SIG-M5 treated with dmso at 0.1 percent for 504 hours (cell line): ENCODE data around the gene RNASE9.
"Not testable (repeated sequence)": the region's sequence is repeated elsewhere in the genome, so short reads cannot be mapped to it uniquely, and the experiment has no call there.

Source experiments
- DNase-seq: peaks from one replicate; lab custom pipeline; 2025; ENCODE audit not compliant: unreplicated experiment; lab: John Stamatoyannopoulos, UW

RNASE9 gene

DNA sequence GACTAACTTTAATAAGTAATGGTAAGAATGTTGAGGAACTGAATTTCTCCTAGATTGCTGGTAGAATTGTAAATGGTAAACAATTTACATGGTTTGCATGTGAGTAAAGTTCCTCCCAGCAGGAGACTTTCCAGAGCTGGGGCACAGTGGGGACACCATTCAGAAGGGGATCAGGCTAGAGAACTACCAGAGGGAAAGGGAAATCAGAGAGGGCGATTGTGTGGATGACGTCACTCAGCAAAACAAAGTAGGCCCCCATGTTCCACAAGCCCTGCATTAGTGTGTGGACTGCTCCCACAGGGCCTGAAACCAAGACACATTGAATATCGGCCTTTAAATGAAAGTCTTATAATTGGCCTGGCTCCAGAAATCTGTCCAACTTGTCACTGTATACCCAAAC, 17.5 kb upstream of the RNASE9 start:
- no peak for DNase-seq

DNA sequence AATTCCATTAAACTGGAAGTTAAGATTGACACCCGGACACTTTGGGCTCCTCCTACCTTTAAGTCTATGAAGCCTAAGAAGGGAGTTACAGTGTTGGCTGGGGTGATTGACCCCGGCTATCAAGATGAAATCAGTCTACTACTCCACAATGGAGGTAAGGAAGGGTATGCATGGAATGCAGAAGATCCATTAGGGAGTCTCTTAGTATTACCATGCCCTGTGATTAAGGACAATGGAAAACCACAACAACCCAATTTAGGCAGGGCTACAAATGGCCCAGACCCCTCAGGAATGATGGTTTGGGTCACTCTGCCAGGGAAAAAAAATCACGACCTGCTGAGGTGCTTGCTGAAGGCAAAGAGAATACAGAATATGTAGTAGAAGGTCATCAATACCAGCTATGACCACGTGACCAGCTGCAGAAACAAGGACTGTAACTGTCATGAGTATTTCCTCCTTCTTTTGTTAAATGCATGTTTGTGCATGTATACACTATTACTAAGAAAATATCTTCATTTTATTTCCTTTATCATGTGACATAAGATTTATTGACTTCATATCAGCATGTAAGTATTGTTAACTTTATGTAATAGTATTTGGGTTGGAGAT, 11.6 kb upstream of the RNASE9 start:
- not testable (repeated sequence) for DNase-seq

DNA sequence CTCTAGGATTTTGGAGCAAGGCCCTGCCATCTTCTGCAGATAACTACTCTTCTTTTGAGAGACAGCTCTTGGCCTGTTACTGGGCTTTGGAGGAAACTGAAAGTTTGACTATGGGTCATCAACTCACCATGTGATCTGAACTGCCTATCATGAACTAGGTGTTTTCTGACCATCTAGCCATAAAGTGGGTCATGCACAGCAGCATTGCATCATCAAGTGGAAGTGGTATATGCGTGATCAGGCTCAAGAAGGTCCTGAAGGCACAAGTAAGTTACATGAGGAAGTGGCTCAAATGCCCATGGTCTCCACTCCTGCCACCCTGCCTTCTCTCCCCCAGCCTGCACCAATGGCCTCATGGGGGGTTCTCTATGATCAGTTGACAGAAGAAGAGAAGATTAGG, 9.9 kb upstream of the RNASE9 start:
- DNase-seq = not testable (repeated sequence)

DNA sequence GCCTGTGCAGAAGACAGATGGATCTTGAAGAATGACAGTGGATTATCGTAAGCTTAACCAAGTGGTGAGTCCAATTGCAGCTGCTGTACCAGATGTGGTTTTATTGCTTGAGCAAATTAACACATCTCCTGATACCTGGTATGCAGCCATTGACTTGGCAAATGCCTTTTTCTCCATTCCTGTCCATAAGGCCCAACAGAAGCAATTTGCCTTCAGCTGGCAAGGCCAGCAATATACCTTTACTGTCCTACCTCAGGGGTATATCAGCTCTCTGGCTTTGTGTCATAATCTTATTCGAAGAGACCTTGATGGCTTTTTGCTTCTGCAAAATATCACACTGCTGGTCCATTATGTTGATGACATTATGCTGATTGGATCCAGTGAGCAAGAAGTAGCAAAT, 9.0 kb upstream of the RNASE9 start:
- not testable (repeated sequence) for DNase-seq

DNA sequence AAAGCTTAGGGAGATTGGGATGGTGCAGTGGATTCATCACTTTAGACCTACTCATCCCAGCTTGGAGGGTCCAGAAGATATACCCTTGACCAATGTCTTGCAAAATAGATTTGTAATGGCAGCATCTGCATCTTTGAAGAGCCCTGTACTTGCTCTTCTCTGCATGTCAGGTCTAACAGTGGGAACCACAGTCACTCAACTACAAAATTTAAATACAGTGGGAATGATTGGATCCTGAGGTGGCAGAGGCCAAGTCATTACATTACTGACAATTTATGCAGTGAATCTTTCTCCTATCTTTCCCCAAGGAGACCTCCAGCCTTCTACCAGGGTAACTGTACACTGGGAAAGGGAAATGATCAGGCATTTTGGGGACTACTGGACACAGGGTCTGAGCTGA, 8.2 kb upstream of the RNASE9 start:
- no peak for DNase-seq

DNA sequence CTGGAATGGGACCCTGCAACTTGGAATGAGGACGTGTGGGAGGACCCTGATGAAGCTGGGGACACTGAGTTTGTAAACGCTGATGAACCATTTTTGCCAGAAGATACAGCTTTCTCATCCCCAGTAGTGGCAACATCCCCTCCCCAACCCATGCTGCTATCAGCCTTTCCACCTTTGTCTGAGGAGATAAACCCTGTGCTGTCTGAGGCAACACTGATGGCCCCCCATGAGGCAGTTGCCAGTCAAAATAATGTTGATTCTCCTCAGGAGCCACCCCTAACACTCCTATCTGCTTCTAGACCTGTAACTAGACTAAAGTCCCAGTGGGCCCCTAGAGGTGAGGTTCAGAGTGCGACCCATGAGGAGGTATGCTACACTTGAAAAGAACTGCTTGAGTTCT, 7.5 kb upstream of the RNASE9 start:
- DNase-seq = no peak

DNA sequence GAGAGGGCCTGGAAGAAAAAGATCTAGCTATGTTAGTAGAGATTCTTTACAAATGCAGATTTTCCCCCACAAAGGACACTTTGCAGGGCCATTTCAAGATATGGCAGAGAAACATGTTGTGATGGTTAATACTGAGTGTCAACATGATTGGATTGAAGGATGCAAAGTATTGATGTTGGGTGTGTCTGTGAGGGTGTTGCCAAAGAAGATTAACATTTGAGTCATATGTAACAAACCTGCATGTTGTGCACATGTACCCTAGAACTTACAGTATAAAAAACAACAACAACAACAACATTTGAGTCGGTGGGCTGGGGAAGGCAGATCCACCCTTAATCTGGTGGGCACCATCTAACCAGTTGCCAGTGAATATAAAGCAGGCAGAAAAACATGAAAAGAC, 6.4 kb upstream of the RNASE9 start:
- not testable (repeated sequence) for DNase-seq

DNA sequence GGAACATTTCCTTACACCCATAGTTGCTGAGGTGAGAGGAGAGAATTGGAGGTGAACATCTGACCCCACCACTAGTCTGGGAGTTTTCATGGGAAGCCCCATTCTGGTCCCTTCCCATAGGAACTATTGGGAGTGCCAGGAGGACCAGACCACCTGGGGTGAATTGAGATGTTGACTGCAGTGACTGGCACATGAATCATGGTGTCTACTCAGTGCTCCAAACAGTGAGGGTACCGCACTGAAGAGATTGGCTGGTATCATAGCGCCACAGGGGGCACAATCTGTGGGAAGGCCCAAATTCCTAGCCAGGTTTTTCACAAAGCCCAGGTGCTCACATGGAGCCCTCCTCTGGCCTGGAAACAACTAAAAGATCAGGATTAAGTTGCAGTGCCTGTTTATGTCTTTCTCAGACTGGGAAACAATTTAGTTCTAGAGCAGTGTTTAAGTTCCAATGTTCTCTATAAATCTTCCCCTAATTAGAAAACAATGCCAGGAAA, 3.7 kb upstream of the RNASE9 start:
- DNase-seq = no peak

DNA sequence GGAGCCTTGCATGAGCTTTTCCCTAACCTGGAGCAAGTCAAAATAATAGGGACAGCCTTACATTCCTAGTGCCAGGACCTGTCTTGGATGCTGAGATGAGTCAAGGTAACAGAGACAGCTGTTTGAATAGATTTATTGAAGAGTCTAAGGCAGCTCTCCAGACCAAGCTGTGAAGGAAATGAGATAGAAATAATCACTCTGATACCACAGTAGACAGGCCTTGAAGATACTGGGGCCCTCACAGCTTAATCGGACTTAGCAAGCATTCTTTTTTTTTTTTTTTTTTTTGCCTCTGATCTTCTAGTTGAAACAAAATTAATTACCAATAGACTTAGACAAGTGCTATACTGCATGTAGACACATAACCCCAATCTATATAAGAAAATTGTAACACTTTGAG, 3.1 kb upstream of the RNASE9 start:
- DNase-seq = no peak

DNA sequence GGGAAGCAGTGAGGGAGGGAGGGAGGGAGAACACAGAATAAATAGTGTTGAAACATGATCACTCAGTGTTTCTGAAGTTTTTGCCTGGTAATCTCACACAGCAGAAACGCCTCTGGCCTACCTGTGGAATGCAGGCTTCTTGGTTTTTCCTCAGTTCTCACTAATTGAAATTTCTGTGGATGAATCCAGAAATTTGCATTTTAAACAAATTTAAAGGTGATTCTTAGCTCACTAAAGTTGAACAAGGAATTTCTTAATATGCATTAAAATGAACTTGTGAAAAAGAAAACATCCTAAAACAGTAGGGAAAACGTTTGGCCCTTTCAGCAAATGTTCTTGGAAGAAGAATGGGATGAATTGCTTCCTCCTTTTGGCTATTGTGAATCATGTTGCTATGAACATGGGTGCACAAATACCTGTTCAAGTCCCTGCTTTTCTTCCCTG, 1.4 kb downstream of the RNASE9 start:
- DNase-seq = no peak

DNA sequence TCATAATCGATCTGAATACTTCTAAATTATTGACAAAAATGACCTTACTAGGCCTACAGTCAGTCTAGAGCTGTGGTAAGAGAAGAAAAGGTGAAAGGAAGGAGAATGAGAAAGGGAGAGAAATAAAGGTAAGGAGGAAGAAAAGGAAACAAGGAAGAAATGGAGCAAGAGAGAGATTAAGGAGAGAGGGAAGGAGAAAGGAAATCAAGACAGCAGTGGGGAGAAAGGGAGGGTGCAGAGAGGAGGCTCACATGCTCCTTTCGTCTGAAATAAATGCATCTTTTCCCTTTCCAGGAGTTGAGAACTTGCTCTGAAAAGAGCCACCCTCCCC, 3.7 kb downstream of the RNASE9 start:
- DNase-seq = no peak

DNA sequence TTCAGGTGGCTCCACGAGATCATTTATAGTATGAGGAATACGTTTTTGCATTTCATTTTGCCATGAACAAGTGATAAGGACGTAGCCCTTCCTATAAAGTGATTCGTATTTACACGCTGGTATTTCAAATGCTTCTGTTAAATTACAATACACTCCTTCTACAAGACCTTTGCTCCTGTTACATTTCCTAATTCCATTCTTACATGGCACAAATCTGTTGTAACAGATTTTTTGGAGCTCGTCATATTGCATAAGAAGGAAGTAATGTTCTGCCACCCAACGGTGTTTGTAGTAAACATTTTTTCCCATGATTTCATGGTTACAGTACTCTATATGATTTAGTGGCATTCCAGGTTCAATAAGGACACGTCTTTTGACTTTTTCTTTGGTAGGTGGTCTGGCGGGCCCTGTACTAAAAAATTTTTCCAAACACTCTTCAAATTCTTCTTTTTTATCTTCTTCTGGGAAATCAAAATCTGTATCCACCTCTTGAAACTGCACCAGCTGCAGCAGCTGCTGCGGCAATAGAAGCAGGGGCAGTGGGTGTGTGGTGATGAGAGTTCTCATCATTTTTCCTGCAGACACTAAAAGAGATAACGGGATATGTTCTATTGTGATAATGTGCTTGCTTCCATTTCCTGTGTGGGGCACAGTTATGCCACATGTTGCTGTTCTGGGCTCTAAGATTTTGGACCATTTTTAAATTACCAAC, 4.2 kb downstream of the RNASE9 start:
- peak; percentile 30 for DNase-seq

DNA sequence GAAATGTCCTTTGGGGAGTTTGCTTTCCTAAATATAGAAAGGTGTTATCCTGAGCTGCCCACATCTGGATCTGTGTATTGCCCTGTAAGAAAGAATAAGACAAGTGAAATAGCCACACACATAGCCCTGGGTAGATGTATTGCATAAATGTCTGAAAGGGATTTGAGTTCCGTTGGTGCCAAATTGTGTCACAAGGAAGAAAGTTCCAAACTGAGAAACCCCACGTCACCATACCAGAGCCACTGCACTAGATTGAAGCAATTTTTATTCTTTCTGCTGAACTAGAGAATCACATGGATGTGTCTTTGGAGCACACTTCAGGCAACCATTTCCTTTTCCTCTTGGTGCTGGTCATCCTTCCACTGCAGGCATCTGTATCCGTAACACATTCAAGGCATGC, 5.0 kb downstream of the RNASE9 start:
- no peak for DNase-seq

DNA sequence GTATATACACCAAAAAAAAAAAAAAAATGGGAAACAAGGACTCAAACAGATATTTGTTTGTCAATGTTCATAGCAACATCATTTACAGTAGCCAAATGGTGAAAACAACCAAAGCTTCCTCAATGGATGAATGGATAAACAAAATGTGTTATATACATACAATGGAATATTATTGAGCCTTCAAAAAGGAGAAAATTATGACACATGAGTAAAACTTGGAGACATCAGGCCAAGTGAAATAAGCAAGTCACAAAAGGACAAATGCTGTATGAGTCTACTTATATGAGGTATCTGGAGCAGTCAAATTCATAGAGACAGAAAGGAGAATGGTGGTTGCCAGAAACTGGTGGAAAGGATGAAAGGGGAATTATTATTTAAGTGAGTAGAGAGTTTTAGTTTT, 7.8 kb downstream of the RNASE9 start:
- no peak for DNase-seq

DNA sequence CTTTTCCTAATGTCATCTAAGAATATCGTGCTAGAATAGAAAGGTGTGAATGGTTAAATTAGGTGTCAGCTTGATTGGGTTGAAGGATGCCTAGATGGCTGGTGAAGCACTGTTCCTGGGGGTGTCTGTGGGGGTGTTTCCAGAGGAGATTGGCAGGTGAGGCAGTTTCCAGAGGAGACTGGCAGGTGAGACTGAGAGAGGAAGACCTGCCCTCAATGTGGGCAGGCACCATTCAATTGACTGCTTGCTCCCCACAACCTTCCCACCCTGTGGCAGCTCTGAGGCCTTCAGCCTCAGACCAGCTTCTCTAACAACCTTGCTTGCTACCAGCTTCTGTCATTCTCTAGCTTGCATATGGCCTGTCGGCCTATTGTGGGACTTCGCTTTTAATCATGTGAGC, 9.2 kb downstream of the RNASE9 start:
- no peak for DNase-seq

DNA sequence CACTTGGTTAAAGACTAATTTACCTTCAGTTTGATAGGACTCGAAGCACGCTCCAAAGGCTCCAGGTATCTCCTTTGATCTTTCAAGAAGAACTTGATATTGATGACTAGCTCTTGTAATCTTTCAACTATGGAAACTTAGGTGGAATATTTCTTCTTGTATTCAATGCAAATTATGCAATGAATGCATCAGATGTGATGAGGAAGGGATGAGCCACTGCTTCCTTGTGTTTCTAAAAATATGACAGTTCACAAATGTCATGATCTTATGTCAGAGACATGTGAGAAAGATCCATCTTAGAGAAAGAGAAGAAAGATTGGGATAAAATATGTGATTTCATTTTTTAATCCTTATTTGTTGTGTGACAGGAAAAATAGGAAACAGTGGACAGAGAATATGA, 9.9 kb downstream of the RNASE9 start:
- no peak for DNase-seq

DNA sequence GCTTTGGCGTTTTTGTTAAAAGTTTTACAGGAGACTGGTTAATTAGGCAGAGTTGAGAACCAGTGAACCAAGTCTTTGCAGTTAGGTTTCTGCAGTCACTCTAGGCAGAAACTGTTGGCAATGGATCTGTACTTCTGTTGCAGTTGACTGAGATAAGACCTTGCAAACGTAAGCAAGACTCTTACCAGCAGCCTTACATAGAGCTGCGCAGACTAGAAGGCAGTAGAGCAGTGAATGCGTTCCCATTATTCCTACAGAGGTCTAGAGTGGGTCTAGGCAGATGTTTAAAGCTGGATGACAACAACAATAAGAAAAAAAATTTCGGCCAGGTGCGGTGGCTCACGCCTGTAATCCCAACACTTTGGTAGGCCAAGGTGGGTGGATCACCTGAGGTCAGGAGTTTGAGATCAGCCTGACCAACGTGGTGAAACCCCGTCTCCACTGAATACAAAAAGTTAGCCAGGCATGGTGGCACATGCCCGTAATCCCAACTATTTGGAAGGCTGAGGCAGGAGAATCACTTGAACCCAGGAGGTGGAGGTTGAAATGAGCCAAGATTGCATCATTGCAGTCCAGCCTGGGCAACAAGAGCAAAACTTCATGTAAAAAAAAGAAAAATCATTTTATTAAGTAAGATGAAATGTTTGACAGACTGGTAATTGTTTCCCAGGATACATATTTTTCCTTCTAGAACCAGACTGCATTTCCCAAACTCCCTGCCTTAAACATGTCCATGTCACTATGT, 12.3 kb downstream of the RNASE9 start:
- no peak for DNase-seq

DNA sequence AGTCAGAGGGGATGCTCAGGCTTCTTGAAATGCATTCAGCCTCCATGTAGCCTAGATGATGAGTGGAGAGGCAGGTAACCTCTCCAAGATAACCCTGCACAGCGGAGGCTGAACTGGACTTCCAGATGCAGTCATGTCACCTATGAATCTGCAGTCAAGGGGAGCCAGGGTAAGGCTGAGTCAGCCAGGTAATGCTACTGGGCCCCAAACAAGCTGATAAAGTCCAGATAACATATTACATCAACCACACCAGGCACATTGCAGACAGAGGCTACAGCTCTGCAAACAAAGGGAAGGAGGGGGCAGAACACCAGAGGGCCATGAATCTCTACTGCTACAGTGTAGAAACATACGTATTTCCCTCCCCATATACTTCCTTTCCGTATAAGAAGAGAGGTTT, 14.0 kb downstream of the RNASE9 start:
- DNase-seq = no peak

DNA sequence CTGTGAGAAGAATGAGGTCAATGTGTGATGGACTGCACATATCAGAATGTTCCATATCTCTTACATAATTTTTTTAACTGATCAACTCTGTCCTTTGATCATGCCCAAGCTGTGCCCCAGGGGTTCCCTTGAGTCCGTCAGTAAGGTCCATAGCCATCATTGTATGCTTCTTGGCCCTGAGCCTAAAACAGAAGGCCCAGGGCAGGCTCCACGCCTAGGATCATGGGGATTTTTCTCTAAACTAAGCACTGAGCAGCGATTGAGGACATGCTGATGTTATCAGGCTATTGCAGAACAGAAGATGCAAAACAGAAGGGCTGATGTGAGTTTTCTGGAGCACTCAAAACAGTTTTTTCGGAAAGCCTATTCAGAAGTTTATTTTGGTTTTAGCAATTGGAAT, 20.9 kb downstream of the RNASE9 start:
- DNase-seq = no peak

DNA sequence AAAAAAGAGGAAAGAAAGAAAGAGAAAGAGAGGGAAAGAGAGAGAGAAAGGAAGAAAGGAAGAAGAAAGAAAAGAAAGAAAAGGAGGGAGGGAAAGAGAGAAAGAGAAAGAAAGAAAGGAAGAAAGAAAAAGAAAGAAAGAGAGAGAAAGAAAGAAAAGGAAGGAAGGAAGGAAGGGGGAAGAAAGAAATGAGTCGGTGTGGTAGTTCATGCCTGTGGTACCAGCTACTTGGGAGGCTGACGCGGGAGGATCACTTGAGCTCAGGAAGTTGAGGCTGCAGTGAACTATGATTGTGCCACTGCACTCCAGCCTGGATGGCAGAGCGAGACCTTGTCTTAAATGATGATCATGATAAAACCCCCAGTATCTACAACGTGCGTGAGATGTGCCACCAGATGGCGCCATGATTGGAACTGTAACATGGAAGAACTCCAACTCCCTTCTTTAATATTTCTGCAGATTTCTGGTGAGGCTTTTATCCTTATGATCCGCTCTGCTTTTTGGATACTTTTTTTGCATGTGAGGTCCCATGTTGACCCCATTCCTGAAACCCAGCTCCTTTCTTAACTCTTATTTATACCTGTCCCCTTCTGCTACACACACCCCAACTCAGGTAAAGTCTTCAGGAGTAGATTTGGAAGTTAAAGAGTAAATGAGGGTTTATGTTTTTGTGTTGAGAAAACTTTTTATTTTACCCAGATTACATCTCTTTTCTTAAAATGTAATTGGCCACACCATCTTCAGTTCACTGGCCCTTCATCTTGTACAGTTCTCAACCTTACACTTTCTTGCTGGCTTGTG, 29.9 kb downstream of the RNASE9 start:
- peak; percentile 71 for DNase-seq

DNA sequence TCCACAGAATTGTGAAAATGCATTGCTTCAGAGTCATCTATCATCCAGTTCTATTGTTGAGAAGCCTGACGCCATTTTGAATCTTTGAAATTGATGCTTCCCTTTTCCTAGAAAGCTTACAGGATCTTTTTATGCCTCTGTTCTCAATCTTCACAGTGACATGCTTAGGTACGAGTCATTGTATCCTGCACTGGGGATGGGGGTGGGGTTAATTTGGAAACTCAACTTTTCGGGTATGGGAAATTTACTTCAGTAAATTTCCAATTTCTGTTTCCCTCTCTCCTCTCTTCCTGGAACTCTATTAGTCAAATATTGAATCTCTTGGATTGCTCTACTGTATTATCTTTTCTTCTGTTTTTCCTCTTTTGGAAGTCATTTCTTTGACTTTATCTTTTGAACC, 31.0 kb downstream of the RNASE9 start:
- DNase-seq = no peak
